Lung (tissue), 12 donors: ENCODE results near the gene ZPBP. TPM values are rescaled to one million over a fixed set of nuclear protein-coding genes. Genes with fewer than 3 reads are reported as not detected.

Source experiments
- ATAC-seq: fragments of 200-7000 bp; cut with Tn5 transposase; one replicate; pipeline ENCODE4 v1.9.1; 2020; ENCODE audit warnings: moderate number of reproducible peaks; ENCODE audit not compliant: insufficient read depth, low FRiP score
- DNase-seq, 3 donors: peaks; one replicate each; pipeline ENCODE4 v3.0.0-alpha.2; 2013 to 2017
- H3K27ac ChIP-seq, 2 donors: one replicate each; pipeline ENCODE4 v1.5.1; 2013; ENCODE audit warnings: mild to moderate bottlenecking in 2 of 2, moderate library complexity in 2 of 2, control low read depth in 1 of 2, inconsistent platforms in 1 of 2, low read depth in 1 of 2, low read length in 1 of 2
- H3K27me3 ChIP-seq, 3 donors: one replicate each; pipeline ENCODE4 v1.5.1; 2013; ENCODE audit warnings: low read length in 2 of 3; ENCODE audit not compliant: control insufficient read depth in 3 of 3, insufficient read depth in 3 of 3
- H3K36me3 ChIP-seq, 4 donors: one replicate each; pipeline ENCODE4 v1.5.1; 2013; ENCODE audit warnings: low read length in 4 of 4, mild to moderate bottlenecking in 1 of 4, moderate library complexity in 1 of 4; ENCODE audit not compliant: control insufficient read depth in 4 of 4, insufficient read depth in 4 of 4
- H3K4me1 ChIP-seq, 5 donors: one replicate each; pipeline ENCODE4 v1.5.1; 2013; ENCODE audit warnings: low read length in 5 of 5, mild to moderate bottlenecking in 2 of 5, moderate library complexity in 1 of 5; ENCODE audit not compliant: control insufficient read depth in 5 of 5, insufficient read depth in 5 of 5
- H3K4me3 ChIP-seq: one replicate; pipeline ENCODE4 v1.5.1; 2013; ENCODE audit warnings: mild to moderate bottlenecking, control low read depth, moderate library complexity
- H3K9ac ChIP-seq, 2 donors: one replicate each; pipeline ENCODE4 v1.5.1; 2013; ENCODE audit warnings: low read length in 2 of 2, control low read depth in 1 of 2; ENCODE audit not compliant: insufficient read depth in 1 of 2
- H3K9me3 ChIP-seq, 4 donors: one replicate each; pipeline ENCODE4 v1.5.1; 2013; ENCODE audit warnings: low read length in 3 of 4, mild to moderate bottlenecking in 1 of 4, moderate library complexity in 1 of 4; ENCODE audit not compliant: control insufficient read depth in 4 of 4, insufficient read depth in 3 of 4
- CTCF ChIP-seq: IDR thresholded peaks from 2 replicates; pipeline ENCODE4 v1.5.1; 2012; ENCODE audit warnings: mild to moderate bottlenecking; ENCODE audit errors: control extremely low read depth, extremely low read depth
- WGBS, 2 donors: extraction: QIAGEN DNeasy Blood & Tissue Kit; methylation state at CpG; one replicate each; pipeline ENCODE4 v1.1.7; 2013; 5-methylcytosine and 5-hydroxymethylcytosine counted together
- polyA plus RNA-seq, 2 donors: library from polyadenylated mRNA; stranded (reverse); fragments of 200-250 nt; gene quantifications; one replicate each; pipeline ENCODE4 v1.2.1, GENCODE V29; 2013
- total RNA-seq, 2 donors: library from RNA; depleted of rRNA in 1 of 2; stranded (reverse); fragments of >200 nt in 1 of 2; gene quantifications; one replicate each; pipeline ENCODE4 v1.2.1, GENCODE V29; 2014 to 2021
- donor health status: control.
- donor health status: control.
- donor health status: Bipolar disorder and iron deficiency.
- donor health status: healthy.
- donor health status: DM: yes; HTN: yes; CAD: no.

Gene ZPBP
- total and polyA plus RNA-seq, 4 donors: 0.03 to 0.85 (median 0.25) TPM; not detected in 1

GRCh38 chr7:50101873-50102272 lies 8.8 kb upstream of the ZPBP start:
- TF ChIP-seq CTCF: no peak
- Histone ChIP-seq H3K27ac (no peak overlapping the region), H3K4me1 (no peaks in the 10 kb centered on the region), H3K4me3 (no peak overlapping the region), H3K27me3 (no peaks in the 10 kb centered on the region), H3K9me3 (peaks cover 0 to 2% (median 0%) of the 10 kb centered on the region in 4 donors), H3K36me3 (no peaks in the 10 kb centered on the region), H3K9ac (no peak overlapping the region)
- no peak for ATAC-seq
- no peak for DNase-seq
- whole genome bisulfite sequencing, 2 donors: 92 to 96% methylated on average over 15 of the region's 15 CpGs

GRCh38 chr7:50095634-50096033 lies 2.6 kb upstream of the ZPBP start:
- DNase-seq: no peak
- Histone ChIP-seq H3K36me3 (no peaks in the 10 kb centered on the region), H3K9me3 (no peaks in the 10 kb centered on the region), H3K4me3 (no peak overlapping the region), H3K9ac (no peak overlapping the region), H3K27me3 (no peaks in the 10 kb centered on the region), H3K4me1 (peaks cover 0 to 5% (median 0%) of the 10 kb centered on the region in 5 donors), H3K27ac (no peak overlapping the region)
- no peak for ATAC-seq
- 92 to 93% methylated on average over 1 of the region's 1 CpG for WGBS, 2 donors
- no peak for TF ChIP-seq CTCF

- DNase-seq: no peak
- ATAC-seq: no peak
- Histone ChIP-seq H3K4me3 (no peak overlapping the region), H3K4me1 (peaks cover 0 to 5% (median 0%) of the 10 kb centered on the region in 5 donors), H3K27ac (no peak overlapping the region), H3K9ac (no peak overlapping the region), H3K27me3 (peaks cover 0 to 6% (median 0%) of the 10 kb centered on the region in 3 donors), H3K9me3 (no peaks in the 10 kb centered on the region), H3K36me3 (no peaks in the 10 kb centered on the region)
- TF ChIP-seq CTCF: no peak
- 0 to 1% methylated on average over 2 of the region's 2 CpGs for WGBS, 2 donors
Observed at GRCh38 chr7:50088463-50089129, 4.5 kb downstream of the ZPBP start.

GRCh38 chr7:50085344-50085743 lies 7.7 kb downstream of the ZPBP start:
- no peak overlapping the region for H3K9ac ChIP-seq
- DNase-seq (no peak), ATAC-seq (no peak)
- H3K4me3 ChIP-seq: no peak overlapping the region
- H3K36me3 ChIP-seq: no peaks in the 10 kb centered on the region
- H3K4me1 ChIP-seq: no peaks in the 10 kb centered on the region
- no peak overlapping the region for H3K27ac ChIP-seq
- H3K27me3 ChIP-seq: peaks cover 0 to 6% (median 0%) of the 10 kb centered on the region in 3 donors
- 69 to 85% methylated on average over 5 of the region's 5 CpGs for WGBS, 2 donors
- no peak for TF ChIP-seq CTCF
- H3K9me3 ChIP-seq: no peaks in the 10 kb centered on the region
